ENCODE data around the gene PNMA1. TPM values are rescaled to one million over a fixed set of nuclear protein-coding genes. Genes with fewer than 3 reads are reported as not detected.

PNMA1 gene
- total RNA-seq = 35.3 and 35.5 TPM in 2 replicates

DNA sequence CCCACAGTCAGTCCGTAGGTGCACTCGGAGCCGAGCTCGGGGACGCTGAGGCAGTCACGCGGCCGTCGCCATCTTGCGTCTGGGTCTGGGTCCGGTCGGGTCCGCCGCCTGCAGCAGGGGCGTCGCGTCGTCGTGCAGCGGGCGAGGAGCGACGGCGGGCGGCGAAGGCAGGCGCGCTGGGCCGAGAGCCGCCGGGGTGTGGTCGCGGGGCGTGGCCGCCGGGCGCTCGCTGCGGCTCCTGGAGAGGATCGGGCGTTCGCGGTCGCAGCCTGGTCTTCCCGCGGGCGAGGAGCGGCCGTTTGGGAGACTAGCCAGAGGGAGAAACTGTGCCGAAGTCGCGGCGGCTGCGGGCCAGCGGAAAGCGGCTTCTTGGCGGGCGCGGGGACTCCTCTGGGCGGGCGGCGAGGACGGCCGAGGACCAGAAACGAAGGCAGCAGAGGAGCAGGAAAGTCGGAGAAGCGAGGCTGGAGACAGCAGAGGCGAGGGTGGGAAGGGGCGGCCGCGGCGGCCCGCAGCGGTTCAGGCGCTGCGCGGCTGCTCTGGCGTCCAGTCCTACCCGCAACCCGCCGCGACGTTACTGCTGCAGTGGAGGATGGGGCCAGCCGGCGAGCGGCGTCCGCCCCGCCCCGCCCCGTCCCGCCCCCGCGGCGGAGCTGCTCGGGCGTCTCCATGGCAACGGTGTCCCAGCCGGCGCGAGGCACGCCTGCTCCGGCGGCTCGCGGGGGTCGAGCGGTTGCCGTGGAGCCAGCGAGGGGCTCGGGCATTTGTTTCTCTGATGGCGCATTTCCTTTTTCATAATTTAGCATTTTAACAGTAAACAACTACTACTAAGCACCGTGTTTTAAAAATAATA, at the start of gene PNMA1:
TSS of gene PNMA1 (minus strand) at position 582 of the 853 bp plus-strand sequence. CDS start 745 bp downstream, outside the sequence.

Small RNA genes within 50 kb of the gene (small RNA-seq; reads per million reads assigned to genes)
- not detected for gene MIR4505

Other genes with a start within 250 kb of the PNMA1 start
- gene RIOX1, start 223.5 kb downstream of the PNMA1 start, total RNA-seq = 13.2 and 15.5 TPM in 2 replicates
- gene ACOT1, start 177.2 kb downstream of the PNMA1 start, total RNA-seq = 1.1 and 15.8 TPM in 2 replicates
- 0.13 and 0.22 TPM in 2 replicates for gene HEATR4, start 155.4 kb downstream of the PNMA1 start, total RNA-seq
- 25.1 and 35.8 TPM in 2 replicates for gene ACOT2, start 145.2 kb downstream of the PNMA1 start, total RNA-seq
- 2.2 TPM in 2 replicates for gene ACOT4, start 122.5 kb downstream of the PNMA1 start, total RNA-seq
- gene ACOT6, start 101.9 kb downstream of the PNMA1 start, total RNA-seq = not detected in 2 replicates
- 11.5 and 19.6 TPM in 2 replicates for gene DNAL1, start 69.4 kb downstream of the PNMA1 start, total RNA-seq
- 8.9 and 10.8 TPM in 2 replicates for gene PTGR2, start 137.4 kb upstream of the PNMA1 start, total RNA-seq
- gene ZNF410, start 172.5 kb upstream of the PNMA1 start, total RNA-seq = 73.8 and 85.0 TPM in 2 replicates
- gene FAM161B, start 235.7 kb upstream of the PNMA1 start, total RNA-seq = 6.4 and 8.4 TPM in 2 replicates
- 13.8 and 17.0 TPM in 2 replicates for gene COQ6, start 235.9 kb upstream of the PNMA1 start, total RNA-seq